GM19035 (cell line): ENCODE data around the gene POLR1E.

Experiments
- ATAC-seq: cut with Tn5 transposase; IDR thresholded peaks from one replicate; pipeline ENCODE4 v1.9.1; 2021; ENCODE audit not compliant: unreplicated experiment

Gene POLR1E

DNA sequence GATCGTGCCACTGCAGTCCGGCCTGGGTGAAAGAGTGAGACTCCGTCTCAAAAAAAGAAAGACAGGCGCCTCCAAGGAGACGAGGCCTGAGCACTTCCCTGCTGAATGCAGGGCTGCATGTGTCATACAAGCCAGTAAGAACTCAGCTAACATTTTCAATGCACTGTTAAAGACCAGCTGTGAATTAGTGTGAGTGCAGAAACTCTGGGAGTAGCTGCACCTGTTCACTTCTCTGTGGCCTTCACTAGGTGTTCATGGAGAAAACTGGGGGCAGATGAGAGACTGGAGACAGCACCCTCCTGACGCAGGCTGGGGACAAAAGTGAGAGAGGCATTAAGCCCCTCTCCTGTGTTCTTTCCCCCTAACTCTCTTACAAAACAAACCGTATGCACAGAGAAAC, 48.7 kb downstream of the POLR1E start:
- no peak for ATAC-seq

DNA sequence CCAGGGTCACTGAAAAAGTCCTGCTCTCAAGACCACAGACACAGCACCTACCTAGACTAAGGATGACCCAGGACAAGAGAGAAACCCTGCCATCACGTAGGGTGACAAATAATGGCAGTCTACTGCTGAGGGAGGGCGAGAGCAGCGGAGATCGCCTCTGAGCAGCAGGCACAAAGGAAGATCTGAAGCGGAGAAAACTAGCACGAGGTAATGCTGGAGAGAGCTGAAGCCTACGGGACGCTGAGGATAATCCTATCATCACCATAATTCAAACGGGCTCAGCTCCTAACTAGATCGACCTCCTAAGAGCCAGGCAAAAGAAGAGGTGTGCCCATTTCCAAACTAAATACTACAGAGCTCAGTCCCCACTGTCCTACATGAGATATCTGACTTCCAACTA, 49.2 kb downstream of the POLR1E start:
- ATAC-seq = no peak

DNA sequence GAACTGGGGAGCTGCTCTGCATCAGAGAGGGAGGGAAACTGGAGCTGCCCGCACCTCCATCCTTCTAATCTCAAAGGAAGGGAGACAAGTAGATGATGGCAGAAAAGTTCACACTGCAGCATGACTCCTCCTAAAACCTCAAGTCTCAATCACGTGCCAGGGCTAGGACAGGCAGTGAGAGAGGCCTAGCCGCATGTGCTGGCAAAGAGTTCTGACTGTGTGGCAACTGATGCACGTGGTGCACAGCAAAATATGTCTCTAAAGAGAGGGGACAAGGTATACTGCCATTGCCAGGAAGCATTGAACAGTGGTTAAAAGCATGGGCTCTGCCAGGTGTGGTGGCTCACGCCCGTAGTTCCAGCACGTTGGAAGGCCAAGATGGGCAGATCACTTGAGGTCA, 52.4 kb downstream of the POLR1E start:
- ATAC-seq = no peak

DNA sequence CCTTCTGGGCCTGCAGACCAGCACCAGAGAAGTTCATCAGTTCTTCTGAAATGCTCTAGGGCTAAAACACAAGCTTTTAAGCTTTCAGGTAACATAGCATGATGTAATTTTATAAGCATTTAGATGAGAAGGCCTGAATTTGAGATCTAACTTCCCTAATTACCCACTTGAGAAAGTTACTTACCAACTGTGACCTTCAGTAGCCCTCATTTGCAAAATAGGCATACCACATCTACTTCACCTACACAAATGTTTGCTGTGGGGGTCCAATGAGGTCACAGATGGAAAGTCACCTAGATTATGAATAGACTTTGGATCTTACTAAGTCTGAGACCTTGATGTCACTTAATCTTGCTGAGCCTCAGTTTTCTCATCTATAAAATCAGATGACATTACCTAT, 53.9 kb downstream of the POLR1E start:
- ATAC-seq = no peak

DNA sequence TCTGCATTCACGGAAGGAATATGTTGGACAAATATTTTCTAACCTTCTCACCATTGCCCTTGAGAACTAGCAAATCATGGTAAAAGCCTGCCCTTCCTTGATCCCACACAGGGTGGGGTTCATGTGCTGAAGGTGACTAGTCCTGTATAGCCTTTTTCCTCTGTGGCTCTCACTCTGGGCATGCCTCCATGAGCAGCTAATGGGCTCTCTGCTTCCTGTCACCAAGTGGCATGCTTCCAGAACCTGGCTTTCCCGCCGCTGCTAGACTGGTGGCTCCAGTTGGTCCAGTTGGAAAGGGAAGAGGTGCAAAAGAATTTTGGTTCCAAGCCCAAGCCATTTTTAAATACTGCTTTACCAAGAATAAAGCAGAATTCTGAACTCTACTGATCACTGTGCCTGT, 54.9 kb downstream of the POLR1E start:
- no peak for ATAC-seq

DNA sequence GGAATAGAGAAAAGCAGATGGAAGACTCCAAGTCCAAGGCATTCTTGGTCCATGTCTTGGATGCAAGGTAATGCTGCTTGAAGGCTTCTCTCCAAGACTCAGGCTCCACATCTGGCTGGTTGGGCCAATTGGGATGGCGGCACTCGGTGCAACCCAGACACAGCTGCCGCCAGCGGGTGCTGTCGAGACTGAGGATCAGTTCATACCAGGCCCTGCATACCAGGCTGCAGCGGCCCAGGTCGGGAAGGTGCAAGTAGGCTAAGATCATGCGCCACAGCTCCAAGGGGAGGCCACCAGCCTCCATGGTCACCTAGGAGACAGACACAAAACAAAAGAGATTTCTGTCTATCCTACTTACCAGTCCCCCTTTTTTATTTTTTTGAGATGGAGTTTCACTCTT, 55.7 kb downstream of the POLR1E start:
- ATAC-seq = no peak

DNA sequence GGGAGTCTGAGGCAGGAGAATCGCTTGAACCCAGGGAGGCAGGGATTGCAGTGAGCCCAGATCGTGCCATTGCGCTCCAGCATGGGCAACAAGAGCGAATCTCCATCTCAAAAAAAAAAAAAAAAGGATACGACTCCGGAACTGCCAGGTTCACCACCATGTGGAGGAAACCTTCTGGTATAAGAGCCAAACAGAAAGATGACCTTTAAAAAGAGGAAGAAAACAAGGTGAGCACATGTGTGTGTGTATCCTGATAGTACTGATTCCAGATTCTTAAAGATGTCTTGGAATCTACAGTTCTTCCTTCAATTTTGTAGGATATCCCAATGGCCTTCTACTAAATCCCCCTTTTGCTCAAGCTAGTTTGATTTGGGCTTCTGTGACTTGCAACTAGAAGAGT, 56.7 kb downstream of the POLR1E start:
- ATAC-seq = no peak

DNA sequence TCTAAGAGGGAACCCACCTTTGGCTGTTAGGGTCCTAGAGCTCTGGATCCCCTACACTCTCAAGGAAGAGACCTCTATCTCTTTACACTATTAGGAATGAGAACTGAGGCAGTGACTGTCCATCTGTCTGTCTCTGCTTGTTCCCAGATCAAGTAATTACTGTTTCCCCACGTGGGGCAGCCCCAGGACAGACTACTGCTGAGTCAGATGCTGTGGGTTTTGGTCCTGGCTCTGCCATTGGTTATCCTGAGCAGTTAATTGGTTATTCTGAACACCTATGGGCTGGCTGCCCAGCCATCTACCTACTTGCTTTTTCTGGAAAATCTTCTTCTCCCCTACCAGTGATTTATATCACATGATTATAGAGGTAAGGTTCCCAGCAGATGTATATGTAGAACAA, 57.1 kb downstream of the POLR1E start:
- no peak for ATAC-seq

DNA sequence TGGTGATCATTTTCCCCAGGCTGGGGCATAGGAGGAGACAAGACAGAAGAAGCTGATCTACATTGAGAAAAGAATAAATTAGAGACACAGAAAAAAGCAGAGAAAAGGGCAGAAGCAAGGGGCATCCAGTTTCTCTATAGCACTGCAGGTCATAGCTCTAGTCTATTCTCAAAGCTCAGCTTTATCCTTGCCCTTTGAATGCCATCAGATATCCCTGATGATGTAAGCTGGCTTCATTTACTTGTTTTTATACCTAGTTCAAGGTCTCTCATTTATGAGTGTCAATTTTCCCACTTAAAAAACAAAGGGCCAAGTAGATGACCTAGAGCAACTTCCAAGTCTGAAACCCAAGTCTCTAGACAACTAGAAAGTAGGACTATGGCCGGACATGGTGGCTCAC, 57.7 kb downstream of the POLR1E start:
- ATAC-seq = no peak

DNA sequence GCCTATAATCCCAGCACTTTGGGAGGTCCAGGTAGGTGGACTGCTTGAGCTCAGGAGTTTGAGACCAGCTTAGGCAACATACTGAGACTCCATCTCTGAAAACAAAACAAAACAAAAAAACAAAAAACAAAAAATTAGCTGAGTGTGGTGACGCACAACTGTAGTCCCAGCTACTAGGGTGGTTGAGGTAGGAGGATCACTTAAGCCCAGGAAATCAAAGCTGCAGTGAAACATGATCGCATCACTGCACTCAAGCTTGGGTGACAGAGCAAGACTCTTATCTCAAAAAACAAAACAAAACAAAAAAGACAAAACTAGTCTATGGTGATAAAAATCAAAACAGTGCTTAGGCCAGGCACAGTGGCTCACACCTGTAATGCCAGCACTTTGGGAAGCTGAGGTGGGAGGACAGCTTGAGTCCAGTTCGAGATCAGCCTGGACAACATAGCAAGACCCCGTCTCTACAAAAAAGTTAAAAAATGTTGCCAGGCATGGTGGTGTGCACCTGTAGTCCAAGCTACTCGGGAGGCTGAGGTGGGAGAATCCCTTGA, 61.7 kb downstream of the POLR1E start:
- ATAC-seq = no peak

DNA sequence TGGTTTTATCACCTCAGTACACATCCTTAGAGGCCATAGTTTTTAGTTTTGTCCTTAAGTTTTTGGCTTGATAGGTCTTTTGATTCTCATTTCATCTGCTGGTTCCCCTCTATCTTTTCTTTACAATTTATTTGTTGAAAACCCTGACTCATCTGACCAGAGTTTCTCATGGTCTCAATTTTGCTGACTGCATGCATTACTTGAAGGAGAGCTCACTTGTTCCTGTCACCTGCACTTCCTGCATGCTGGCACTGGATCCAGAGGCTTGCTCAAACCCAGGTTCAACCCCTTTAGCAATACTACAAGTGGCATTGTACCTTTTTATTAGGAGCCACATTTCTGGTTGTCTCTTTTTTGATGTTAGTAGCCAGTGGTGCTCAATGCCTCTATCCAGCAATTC, 63.8 kb downstream of the POLR1E start:
- ATAC-seq = no peak

DNA sequence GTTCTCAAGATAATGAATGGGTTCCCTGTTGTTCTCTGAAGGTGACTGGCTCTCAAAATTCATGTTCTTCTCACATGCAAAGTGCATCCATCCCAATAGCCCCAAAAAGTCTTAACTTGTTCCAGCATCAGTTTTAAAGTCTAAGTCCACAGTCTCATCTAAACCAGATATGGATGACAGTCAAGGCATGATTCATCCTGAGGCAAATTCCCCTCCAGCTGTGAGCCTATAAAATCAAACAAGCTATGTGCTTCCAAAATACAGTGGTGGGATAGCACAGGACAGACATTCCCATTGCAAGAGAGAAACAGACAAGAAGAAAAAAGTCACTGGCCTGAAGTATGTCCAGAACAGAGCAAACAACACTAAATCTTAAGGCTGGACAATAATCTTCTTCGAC, 65.0 kb downstream of the POLR1E start:
- ATAC-seq = no peak

DNA sequence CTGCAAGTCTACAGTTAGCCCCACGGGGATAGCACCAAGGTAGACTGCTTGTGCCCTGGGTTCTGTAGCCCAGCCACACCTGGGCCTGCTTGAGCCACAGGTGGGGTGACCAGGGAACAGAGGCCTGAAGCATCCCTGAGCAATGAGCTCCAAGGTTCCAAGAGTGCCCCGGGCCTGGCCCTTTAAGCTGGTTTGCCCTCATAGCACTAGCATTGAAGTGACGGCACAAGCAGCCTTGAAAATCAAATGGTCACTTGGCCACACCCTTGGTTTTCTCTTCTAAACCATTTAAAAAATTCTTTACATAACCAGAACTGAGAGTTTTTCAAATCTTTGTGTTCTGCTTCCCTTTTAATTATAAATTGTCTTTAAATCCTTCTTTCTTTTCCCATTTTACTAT, 65.7 kb downstream of the POLR1E start:
- no peak for ATAC-seq

DNA sequence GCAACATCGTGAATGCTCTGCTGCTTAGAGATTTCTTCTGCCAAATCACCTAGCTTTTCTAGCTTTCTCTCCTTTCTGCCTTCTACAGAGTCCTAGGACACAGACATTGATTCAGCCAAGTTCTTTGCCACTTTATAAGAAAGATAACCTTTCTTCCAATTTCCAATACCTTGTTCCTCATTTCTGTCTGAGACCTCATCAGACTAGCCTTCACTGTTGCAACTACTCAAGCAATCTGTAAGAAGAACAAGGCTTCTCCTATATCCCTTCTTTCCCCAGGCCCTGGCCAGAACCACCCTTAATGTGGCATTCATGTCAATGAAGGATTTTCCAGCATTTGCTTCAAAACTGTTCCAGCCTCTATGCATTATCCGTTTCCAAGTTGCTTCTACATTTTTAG, 66.1 kb downstream of the POLR1E start:
- no peak for ATAC-seq
